ENCODE results near the gene MTMR1. TPM values are rescaled to one million over a fixed set of nuclear protein-coding genes. Genes with fewer than 3 reads are reported as not detected.
A peak's percentile ranks its signal among the peaks of the same experiment; 100 is the strongest.

The MTMR1 gene
- total RNA-seq, 2 donors from 2014 or later: 10.2 to 21.0 TPM

DNA sequence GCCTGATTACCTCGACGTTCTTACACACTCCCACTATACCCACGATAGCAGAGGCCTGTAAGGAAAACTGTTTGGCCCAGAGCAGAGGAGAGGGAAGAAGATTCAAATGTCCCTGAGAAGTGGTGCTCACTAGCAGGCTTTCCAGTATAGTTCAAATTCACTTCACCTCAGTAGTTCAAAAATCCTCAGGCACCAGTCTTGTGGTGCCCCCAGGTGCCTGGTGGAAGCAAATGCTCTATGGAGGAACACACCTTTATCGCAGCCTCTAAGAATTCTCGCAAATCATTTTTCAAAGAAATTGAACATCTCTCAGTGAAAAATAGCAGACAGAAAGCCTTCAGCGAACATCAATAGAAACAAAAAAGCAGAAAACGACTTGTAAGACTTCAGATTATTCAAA is 12.2 kb upstream of the MTMR1 start:
- Histone ChIP-seq H3K27ac (no peak overlapping the region), H3K27me3 (no peaks in the 10 kb centered on the region), H3K9me3 (peaks cover 0 to 8% of the 10 kb centered on the region in 2 donors), H3K36me3 (no peaks in the 10 kb centered on the region), H3K4me1 (no peaks in the 10 kb centered on the region), H3K4me3 (no peak overlapping the region)
- DNase-seq (ENCODE audit: low spot score): no peak
- TF ChIP-seq, protein P1, sequence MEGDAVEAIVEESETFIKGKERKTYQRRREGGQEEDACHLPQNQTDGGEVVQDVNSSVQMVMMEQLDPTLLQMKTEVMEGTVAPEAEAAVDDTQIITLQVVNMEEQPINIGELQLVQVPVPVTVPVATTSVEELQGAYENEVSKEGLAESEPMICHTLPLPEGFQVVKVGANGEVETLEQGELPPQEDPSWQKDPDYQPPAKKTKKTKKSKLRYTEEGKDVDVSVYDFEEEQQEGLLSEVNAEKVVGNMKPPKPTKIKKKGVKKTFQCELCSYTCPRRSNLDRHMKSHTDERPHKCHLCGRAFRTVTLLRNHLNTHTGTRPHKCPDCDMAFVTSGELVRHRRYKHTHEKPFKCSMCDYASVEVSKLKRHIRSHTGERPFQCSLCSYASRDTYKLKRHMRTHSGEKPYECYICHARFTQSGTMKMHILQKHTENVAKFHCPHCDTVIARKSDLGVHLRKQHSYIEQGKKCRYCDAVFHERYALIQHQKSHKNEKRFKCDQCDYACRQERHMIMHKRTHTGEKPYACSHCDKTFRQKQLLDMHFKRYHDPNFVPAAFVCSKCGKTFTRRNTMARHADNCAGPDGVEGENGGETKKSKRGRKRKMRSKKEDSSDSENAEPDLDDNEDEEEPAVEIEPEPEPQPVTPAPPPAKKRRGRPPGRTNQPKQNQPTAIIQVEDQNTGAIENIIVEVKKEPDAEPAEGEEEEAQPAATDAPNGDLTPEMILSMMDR (IDR thresholded peaks at IDR 0.05): peak; percentile 22 to 54

DNA sequence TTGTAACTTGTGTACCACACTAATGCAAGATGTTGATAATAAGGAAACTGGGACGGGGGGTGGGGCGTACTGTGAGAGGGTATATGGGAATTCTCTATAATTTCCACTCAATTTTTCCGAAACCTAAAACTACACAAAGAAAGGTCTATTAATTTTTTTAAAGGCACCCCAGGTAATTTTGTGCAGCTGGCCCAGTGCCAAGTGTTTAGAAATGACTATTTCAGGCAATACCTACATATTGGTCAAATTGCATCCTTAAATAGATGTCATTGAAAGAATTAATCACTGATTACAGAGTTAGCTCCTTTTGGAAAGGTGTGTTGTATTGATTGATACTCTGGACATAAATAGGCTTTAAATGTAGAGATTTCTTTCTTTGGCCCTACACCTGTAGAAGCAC is 10.1 kb upstream of the MTMR1 start:
- H3K27me3 ChIP-seq: no peaks in the 10 kb centered on the region
- DNase-seq (ENCODE audit: low spot score): no peak
- H3K9me3 ChIP-seq: no peaks in the 10 kb centered on the region
- TF ChIP-seq, protein P1 (IDR thresholded peaks at IDR 0.05): no peak
- H3K4me1 ChIP-seq: no peaks in the 10 kb centered on the region
- H3K36me3 ChIP-seq: no peaks in the 10 kb centered on the region
- no peak overlapping the region for H3K27ac ChIP-seq
- H3K4me3 ChIP-seq: no peak overlapping the region

DNA sequence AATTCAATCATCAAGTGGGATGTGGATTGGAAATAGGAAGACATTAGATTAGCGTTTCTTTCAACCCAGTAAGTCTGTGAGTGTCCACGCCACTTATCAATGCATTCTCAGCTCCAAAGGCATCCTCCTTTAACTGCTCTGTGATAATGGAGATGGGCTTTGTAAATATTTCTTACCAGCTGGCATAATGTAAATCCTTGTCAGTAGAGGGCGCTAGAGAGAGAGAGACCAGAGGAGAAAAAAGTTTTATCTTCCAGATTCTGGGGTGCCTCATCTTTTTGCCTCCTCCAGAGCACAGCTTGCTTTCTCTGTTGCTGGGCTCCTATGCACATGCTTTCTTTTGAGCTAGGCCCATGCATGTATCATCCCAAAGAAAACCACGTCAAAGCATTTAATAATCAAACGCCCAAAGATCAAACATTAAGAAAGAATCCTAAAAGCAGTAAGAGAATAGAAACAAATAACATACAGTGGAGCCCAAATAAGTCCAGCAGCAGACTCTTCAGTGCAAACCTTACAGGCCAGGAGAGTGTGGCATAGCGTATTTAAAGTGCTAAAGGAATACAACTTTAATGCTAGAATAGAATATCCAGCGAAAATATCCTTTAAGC is 9.6 kb upstream of the MTMR1 start:
- no peak overlapping the region for H3K4me3 ChIP-seq
- no peaks in the 10 kb centered on the region for H3K9me3 ChIP-seq
- no peak overlapping the region for H3K27ac ChIP-seq
- TF ChIP-seq, protein P1 (IDR thresholded peaks at IDR 0.05): peak in 1 of 2 donors; percentile 62
- no peak for DNase-seq (ENCODE audit: low spot score)
- H3K27me3 ChIP-seq: no peaks in the 10 kb centered on the region
- no peaks in the 10 kb centered on the region for H3K4me1 ChIP-seq
- no peaks in the 10 kb centered on the region for H3K36me3 ChIP-seq

DNA sequence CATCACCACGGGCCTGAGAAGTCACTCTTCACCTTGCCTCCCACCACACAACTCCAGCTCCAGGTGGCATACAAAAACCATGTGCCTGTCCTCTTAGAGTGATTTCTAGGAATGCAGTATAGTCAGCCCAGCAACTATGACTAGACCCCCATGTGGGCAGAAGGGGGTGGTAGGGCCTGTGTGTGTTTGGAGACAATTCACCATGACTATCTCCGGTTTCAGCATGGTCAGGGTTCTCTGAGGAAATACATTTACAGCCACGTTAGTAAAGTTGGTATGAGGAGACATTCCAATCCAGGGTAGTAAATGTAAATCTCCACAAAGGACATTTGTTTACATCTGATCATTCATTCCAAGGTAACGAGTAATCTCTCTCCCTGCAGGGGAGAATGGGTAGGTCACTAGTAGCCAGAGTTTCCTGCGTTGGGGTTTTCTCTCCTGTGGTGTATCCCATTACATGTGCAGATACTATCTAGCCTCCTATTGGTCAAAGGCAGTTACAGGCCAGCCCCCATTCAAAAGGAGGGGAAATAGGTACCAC is 4.2 kb upstream of the MTMR1 start:
- no peak overlapping the region for H3K4me3 ChIP-seq
- H3K9me3 ChIP-seq: no peaks in the 10 kb centered on the region
- H3K36me3 ChIP-seq: no peaks in the 10 kb centered on the region
- H3K27ac ChIP-seq: no peak overlapping the region
- no peaks in the 10 kb centered on the region for H3K27me3 ChIP-seq
- TF ChIP-seq, protein P1 (IDR thresholded peaks at IDR 0.05): no peak
- DNase-seq (ENCODE audit: low spot score): no peak
- H3K4me1 ChIP-seq: no peaks in the 10 kb centered on the region

DNA sequence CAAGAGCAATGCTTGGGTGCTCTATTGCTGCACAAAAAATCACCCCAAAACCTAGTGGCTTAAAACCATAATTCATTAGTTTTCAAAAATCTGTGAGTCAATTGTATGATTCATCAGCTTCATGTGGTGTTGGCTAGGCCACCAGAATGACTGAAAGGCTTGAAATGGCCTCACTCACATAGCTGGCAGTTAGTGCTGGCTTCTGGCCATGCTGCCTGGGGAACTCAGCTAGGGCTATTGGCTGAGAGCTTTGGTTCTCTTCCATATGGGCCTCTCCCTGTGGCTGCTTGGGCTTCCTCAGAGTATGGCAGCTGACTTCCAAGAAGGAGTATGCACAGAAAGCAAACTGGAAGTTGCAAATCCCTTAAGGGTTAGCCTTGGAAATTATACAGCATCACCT is 3.1 kb upstream of the MTMR1 start:
- H3K9me3 ChIP-seq: no peaks in the 10 kb centered on the region
- no peak overlapping the region for H3K27ac ChIP-seq
- H3K27me3 ChIP-seq: no peaks in the 10 kb centered on the region
- DNase-seq (ENCODE audit: low spot score): no peak
- no peak overlapping the region for H3K4me3 ChIP-seq
- TF ChIP-seq, protein P1 (IDR thresholded peaks at IDR 0.05): no peak
- H3K4me1 ChIP-seq: no peaks in the 10 kb centered on the region
- no peaks in the 10 kb centered on the region for H3K36me3 ChIP-seq

- Histone ChIP-seq H3K9me3 (no peaks in the 10 kb centered on the region), H3K27me3 (peaks cover 0 to 2% of the 10 kb centered on the region in 2 donors), H3K4me3 (peak overlapping the region; percentile 48 to 57), H3K4me1 (no peaks in the 10 kb centered on the region), H3K27ac (peak overlapping the region; percentile 41 to 62), H3K36me3 (no peaks in the 10 kb centered on the region)
- TF ChIP-seq, protein P1 (IDR thresholded peaks at IDR 0.05): no peak
- DNase-seq (ENCODE audit: low spot score): no peak
Measured at GRCh38 chrX:150692296-150692695, 900 bp upstream of the MTMR1 start.
